Measurements from ENCODE around the gene THEMIS.
"Not testable (repeated sequence)": the region's sequence is repeated elsewhere in the genome, so short reads cannot be mapped to it uniquely, and the experiment has no call there.

THEMIS gene

DNA sequence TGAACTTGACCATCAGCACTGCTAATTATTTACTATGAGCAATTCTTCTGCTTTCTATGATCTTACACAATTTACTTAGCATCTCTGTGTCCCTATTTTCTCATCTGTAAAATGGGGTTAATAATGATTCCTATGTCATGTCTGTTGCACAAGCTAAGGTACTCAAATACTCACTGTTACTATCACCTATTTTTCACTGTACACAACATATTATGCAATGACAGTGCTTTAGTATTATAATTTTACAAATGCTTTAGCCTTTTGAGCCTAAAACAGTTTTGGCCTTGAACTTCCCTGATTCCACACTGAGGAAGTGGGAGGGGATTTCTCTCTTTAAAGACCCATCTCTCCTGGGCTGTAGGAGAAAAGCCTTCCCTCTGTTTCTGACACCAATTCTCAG lies 36.9 kb upstream of the THEMIS start:
- H3K4me3 ChIP-seq: no peak overlapping the region
- H3K27ac ChIP-seq: no peak overlapping the region
- no peak for DNase-seq (ENCODE audit: low spot score)
- TF ChIP-seq, protein P1, sequence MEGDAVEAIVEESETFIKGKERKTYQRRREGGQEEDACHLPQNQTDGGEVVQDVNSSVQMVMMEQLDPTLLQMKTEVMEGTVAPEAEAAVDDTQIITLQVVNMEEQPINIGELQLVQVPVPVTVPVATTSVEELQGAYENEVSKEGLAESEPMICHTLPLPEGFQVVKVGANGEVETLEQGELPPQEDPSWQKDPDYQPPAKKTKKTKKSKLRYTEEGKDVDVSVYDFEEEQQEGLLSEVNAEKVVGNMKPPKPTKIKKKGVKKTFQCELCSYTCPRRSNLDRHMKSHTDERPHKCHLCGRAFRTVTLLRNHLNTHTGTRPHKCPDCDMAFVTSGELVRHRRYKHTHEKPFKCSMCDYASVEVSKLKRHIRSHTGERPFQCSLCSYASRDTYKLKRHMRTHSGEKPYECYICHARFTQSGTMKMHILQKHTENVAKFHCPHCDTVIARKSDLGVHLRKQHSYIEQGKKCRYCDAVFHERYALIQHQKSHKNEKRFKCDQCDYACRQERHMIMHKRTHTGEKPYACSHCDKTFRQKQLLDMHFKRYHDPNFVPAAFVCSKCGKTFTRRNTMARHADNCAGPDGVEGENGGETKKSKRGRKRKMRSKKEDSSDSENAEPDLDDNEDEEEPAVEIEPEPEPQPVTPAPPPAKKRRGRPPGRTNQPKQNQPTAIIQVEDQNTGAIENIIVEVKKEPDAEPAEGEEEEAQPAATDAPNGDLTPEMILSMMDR (IDR thresholded peaks at IDR 0.05): no peak

DNA sequence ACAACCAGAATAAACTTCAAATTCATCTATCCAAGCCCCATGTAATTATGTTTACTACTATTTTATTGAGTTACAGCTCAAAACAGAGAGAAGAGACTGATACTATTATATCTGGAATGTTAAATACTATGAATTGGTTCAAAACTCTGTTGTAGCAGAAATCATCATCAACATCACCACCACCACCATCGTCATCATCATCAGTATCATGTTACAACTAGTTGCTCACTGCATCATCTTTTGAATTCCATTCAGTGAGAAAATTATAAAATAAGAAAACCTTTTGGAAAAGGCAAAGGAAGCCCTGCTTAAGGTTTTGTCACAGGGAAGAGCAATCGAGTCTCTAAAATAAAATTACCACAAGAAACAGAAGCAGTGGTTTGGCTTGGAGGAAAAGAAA lies 36.2 kb upstream of the THEMIS start:
- Histone ChIP-seq H3K27ac (no peak overlapping the region), H3K4me3 (no peak overlapping the region)
- TF ChIP-seq, protein P1 (IDR thresholded peaks at IDR 0.05): no peak
- no peak for DNase-seq (ENCODE audit: low spot score)

DNA sequence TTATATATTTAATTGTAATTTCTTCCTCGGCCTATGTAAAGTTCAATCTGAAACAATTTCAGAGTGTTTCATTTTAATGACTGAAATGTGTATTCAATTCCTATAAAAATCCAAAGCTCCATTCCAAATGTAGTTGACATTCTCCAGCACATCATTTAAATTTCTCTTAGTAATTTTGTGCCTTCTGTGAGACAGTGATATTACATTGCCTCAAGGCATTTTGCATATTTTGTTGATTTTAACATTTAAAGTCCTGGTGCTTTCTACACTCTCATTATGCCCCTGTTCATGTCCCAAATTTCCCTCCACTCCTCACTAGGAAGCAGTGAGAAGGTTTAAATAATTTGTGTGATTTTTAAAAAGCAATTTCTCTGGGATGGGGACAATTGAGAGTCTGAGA lies 34.1 kb upstream of the THEMIS start:
- TF ChIP-seq, protein P1 (IDR thresholded peaks at IDR 0.05): no peak
- no peak for DNase-seq (ENCODE audit: low spot score)
- no peak overlapping the region for H3K27ac ChIP-seq

DNA sequence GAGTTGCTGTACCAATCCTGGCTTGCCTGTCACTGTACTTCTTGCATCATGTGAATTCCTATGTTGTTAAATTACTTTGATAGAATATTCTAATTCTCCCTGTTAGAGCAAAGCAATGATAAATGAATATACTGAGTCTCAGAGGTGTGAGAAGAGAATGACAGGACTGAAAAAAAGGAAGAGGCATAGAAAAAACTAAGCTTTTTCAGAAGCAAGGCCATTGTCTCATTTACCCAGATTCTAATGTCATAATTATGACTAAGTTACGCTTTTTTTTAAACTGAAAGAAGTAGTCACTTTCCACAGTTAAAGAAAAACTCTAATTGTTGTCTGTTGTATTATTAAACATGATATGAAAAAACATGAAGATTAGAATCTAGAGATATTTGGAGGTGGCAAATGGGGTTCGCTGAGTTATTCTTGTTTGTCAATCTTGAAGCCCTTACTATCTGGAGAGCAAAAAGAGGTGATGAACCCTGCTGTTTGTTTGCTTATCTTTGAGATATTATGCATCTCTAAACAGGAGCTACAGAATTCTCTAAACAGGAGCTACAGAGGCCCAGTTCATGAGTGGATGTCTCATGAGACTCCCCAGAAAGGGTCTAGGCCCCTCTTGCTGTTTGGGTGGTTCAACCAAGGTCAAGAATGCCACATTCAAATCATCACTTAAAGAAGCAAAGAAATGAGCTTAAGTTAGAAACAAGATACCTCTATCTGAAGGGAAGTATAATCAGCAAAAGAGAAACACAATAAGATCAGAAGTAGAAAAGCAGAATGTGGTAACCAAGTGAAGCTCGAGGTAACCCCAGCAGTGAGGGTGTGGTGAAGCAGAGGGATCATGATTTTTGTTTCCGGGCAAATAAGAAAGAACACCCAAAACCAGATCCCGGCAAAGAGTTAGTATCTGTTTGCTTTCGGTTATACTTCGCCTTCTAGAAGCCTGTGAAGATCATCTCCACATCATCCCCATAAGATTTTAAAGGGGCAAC lies 33.3 kb upstream of the THEMIS start:
- Histone ChIP-seq H3K4me3 (no peak overlapping the region), H3K27ac (no peak overlapping the region)
- TF ChIP-seq, protein P1 (IDR thresholded peaks at IDR 0.05): no peak
- DNase-seq (ENCODE audit: low spot score): no peak

More for the DNA sequence above, 34.1 kb upstream of the THEMIS start:
- H3K4me3 ChIP-seq: no peak overlapping the region

DNA sequence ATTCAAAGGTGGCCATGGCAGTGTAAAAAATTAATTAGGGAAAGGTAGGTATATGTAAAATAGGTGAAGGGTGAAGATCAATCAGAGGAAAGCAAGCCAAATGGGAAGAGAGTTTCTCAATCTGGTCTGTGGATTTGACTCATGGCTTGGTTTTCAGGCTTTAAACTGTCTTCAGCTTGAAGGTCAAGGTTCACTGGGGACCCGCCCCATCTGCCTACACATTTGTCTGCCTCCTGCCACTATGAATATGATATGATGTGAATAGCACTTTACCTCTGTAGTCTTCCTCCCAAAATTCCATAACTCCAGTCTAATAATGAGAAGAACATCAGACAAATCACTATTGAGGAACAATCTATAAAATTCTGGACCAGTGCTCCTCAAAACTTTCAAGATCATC lies 32.3 kb upstream of the THEMIS start:
- Histone ChIP-seq H3K4me3 (no peak overlapping the region), H3K27ac (no peak overlapping the region)
- DNase-seq (ENCODE audit: low spot score): no peak
- TF ChIP-seq, protein P1 (IDR thresholded peaks at IDR 0.05): no peak

DNA sequence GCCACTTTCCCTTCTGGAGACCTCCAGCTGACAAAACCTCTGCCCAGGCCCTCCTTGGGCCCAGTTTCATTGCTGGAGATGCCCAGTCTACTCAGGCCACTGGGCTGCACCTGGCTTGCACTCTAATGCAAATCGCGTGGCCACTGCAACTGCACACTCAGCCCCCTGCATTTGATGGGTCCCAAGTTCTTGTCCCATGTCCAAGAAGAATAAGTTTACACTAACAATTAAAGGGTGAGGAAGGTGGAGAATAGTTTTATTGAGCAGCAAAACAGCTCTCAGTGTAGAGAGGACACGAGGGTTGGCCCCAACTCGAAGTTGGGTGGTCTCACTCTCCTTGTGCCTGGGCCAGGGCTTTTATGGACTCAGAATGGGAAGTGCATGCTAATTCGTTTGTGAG lies 31.9 kb upstream of the THEMIS start:
- TF ChIP-seq, protein P1 (IDR thresholded peaks at IDR 0.05): no peak
- DNase-seq (ENCODE audit: low spot score): no peak
- Histone ChIP-seq H3K27ac (no peak overlapping the region), H3K4me3 (no peak overlapping the region)

DNA sequence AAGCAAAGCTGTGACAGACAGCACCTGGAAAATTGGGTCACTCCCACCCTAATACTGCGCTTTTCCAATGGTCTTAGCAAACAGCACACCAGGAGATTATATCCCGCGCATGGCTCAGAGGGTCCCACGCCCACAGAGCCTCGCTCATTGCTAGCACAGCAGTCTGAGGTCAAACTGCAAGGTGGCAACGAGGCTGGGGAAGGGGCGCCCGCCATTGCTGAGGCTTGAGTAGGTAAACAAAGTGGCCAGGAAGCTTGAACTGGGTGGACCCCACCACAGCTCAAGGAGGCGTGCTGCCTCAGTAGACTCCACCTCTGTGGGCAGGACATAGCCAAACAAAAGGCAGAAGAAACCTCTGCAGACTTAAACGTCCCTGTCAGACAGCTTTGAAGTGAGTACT lies 25.6 kb upstream of the THEMIS start:
- not testable (repeated sequence) for H3K27ac ChIP-seq; DNase-seq (ENCODE audit: low spot score); H3K4me3 ChIP-seq

Data from coronary artery (tissue), 2 donors.